Measurements from ENCODE around the gene CHD2. TPM values are rescaled to one million over a fixed set of nuclear protein-coding genes. Genes with fewer than 3 reads are reported as not detected.

Gene CHD2
- total RNA-seq, 1 donor from 2014 or later = 105 TPM

GRCh38 chr15:93055211-93055610 lies 155.1 kb downstream of the CHD2 start:
- Mint-ChIP-seq H3K9me3 (ENCODE audit: unreplicated experiment) (no peaks in the 10 kb centered on the region), H3K4me1 (ENCODE audit: low read depth, unreplicated experiment) (peaks cover 4% of the 10 kb centered on the region), H3K27ac (ENCODE audit: unreplicated experiment) (no peak overlapping the region), H3K36me3 (ENCODE audit: low read depth, unreplicated experiment) (peaks cover 10% of the 10 kb centered on the region), H3K4me3 (ENCODE audit: unreplicated experiment) (no peak overlapping the region), H3K27me3 (ENCODE audit: low read depth, unreplicated experiment) (no peaks in the 10 kb centered on the region)
- H3K4me2 ChIP-seq (ENCODE audit: low read length) = no peak overlapping the region
- DNase-seq (ENCODE audit: low read depth) (no peak), FAIRE-seq (no peak)
- H3K4me1 ChIP-seq (ENCODE audit: insufficient read depth, low read length) = no peaks in the 10 kb centered on the region
- H3K27ac ChIP-seq (ENCODE audit: low read depth, low read length) = no peak overlapping the region
- H3K27me3 ChIP-seq (ENCODE audit: insufficient read depth, low read length) = peaks cover 10% of the 10 kb centered on the region
- H4K20me1 ChIP-seq (ENCODE audit: insufficient read depth, low read length) = no peaks in the 10 kb centered on the region
- no peak overlapping the region for H3K9ac ChIP-seq (ENCODE audit: low read length)
- no peaks in the 10 kb centered on the region for H3K9me3 ChIP-seq (ENCODE audit: insufficient read depth, low read depth, low read length)
- H3K36me3 ChIP-seq (ENCODE audit: insufficient read depth, low read length) = no peaks in the 10 kb centered on the region
- TF ChIP-seq EZH2 (IDR thresholded peaks at IDR 0.05; ENCODE audit: insufficient read depth, low read length) = no peak
- TF ChIP-seq, protein P1, sequence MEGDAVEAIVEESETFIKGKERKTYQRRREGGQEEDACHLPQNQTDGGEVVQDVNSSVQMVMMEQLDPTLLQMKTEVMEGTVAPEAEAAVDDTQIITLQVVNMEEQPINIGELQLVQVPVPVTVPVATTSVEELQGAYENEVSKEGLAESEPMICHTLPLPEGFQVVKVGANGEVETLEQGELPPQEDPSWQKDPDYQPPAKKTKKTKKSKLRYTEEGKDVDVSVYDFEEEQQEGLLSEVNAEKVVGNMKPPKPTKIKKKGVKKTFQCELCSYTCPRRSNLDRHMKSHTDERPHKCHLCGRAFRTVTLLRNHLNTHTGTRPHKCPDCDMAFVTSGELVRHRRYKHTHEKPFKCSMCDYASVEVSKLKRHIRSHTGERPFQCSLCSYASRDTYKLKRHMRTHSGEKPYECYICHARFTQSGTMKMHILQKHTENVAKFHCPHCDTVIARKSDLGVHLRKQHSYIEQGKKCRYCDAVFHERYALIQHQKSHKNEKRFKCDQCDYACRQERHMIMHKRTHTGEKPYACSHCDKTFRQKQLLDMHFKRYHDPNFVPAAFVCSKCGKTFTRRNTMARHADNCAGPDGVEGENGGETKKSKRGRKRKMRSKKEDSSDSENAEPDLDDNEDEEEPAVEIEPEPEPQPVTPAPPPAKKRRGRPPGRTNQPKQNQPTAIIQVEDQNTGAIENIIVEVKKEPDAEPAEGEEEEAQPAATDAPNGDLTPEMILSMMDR (IDR thresholded peaks at IDR 0.05; ENCODE audit: insufficient read depth, low read depth, low read length) = no peak
- H3K4me3 ChIP-seq (ENCODE audit: insufficient read depth, low read depth, low read length) = no peak overlapping the region
- no peak overlapping the region for H2AFZ ChIP-seq (ENCODE audit: low read depth, low read length)
- no peaks in the 10 kb centered on the region for H3K79me2 ChIP-seq (ENCODE audit: insufficient read depth, low read length)

- Mint-ChIP-seq H3K9me3 (ENCODE audit: unreplicated experiment) (no peaks in the 10 kb centered on the region), H3K4me3 (ENCODE audit: unreplicated experiment) (no peak overlapping the region), H3K27ac (ENCODE audit: unreplicated experiment) (no peak overlapping the region), H3K4me1 (ENCODE audit: low read depth, unreplicated experiment) (peaks cover 6% of the 10 kb centered on the region), H3K36me3 (ENCODE audit: low read depth, unreplicated experiment) (peaks cover 10% of the 10 kb centered on the region), H3K27me3 (ENCODE audit: low read depth, unreplicated experiment) (no peaks in the 10 kb centered on the region)
- no peaks in the 10 kb centered on the region for H3K4me1 ChIP-seq (ENCODE audit: insufficient read depth, low read length)
- no peak overlapping the region for H3K4me3 ChIP-seq (ENCODE audit: insufficient read depth, low read depth, low read length)
- H3K27me3 ChIP-seq (ENCODE audit: insufficient read depth, low read length) = peaks cover 17% of the 10 kb centered on the region
- no peaks in the 10 kb centered on the region for H3K36me3 ChIP-seq (ENCODE audit: insufficient read depth, low read length)
- no peak overlapping the region for H3K4me2 ChIP-seq (ENCODE audit: low read length)
- no peak for FAIRE-seq
- no peak for TF ChIP-seq EZH2 (IDR thresholded peaks at IDR 0.05; ENCODE audit: insufficient read depth, low read length)
- TF ChIP-seq, protein P1 (IDR thresholded peaks at IDR 0.05; ENCODE audit: insufficient read depth, low read depth, low read length) = no peak
- H3K27ac ChIP-seq (ENCODE audit: low read depth, low read length) = no peak overlapping the region
- H2AFZ ChIP-seq (ENCODE audit: low read depth, low read length) = no peak overlapping the region
- DNase-seq (ENCODE audit: low read depth) = no peak
- no peak overlapping the region for H3K9ac ChIP-seq (ENCODE audit: low read length)
- H3K79me2 ChIP-seq (ENCODE audit: insufficient read depth, low read length) = no peaks in the 10 kb centered on the region
- H3K9me3 ChIP-seq (ENCODE audit: insufficient read depth, low read depth, low read length) = no peaks in the 10 kb centered on the region
- no peaks in the 10 kb centered on the region for H4K20me1 ChIP-seq (ENCODE audit: insufficient read depth, low read length)
Observed at GRCh38 chr15:93056836-93057235, 156.7 kb downstream of the CHD2 start.

GRCh38 chr15:93057618-93058017 lies 157.5 kb downstream of the CHD2 start:
- H4K20me1 ChIP-seq (ENCODE audit: insufficient read depth, low read length) = no peaks in the 10 kb centered on the region
- FAIRE-seq (no peak), DNase-seq (ENCODE audit: low read depth) (no peak)
- no peaks in the 10 kb centered on the region for H3K9me3 Mint-ChIP-seq (ENCODE audit: unreplicated experiment)
- no peaks in the 10 kb centered on the region for H3K27me3 Mint-ChIP-seq (ENCODE audit: low read depth, unreplicated experiment)
- peaks cover 18% of the 10 kb centered on the region for H3K27me3 ChIP-seq (ENCODE audit: insufficient read depth, low read length)
- no peaks in the 10 kb centered on the region for H3K36me3 ChIP-seq (ENCODE audit: insufficient read depth, low read length)
- H3K27ac ChIP-seq (ENCODE audit: low read depth, low read length) = no peak overlapping the region
- H3K4me1 Mint-ChIP-seq (ENCODE audit: low read depth, unreplicated experiment) = peaks cover 8% of the 10 kb centered on the region
- no peak overlapping the region for H2AFZ ChIP-seq (ENCODE audit: low read depth, low read length)
- no peaks in the 10 kb centered on the region for H3K9me3 ChIP-seq (ENCODE audit: insufficient read depth, low read depth, low read length)
- no peaks in the 10 kb centered on the region for H3K4me1 ChIP-seq (ENCODE audit: insufficient read depth, low read length)
- no peak overlapping the region for H3K4me3 ChIP-seq (ENCODE audit: insufficient read depth, low read depth, low read length)
- TF ChIP-seq, protein P1 (IDR thresholded peaks at IDR 0.05; ENCODE audit: insufficient read depth, low read depth, low read length) = no peak
- no peak for TF ChIP-seq EZH2 (IDR thresholded peaks at IDR 0.05; ENCODE audit: insufficient read depth, low read length)
- H3K36me3 Mint-ChIP-seq (ENCODE audit: low read depth, unreplicated experiment) = peaks cover 10% of the 10 kb centered on the region
- no peak overlapping the region for H3K4me3 Mint-ChIP-seq (ENCODE audit: unreplicated experiment)
- H3K27ac Mint-ChIP-seq (ENCODE audit: unreplicated experiment) = no peak overlapping the region
- no peaks in the 10 kb centered on the region for H3K79me2 ChIP-seq (ENCODE audit: insufficient read depth, low read length)
- no peak overlapping the region for H3K9ac ChIP-seq (ENCODE audit: low read length)
- H3K4me2 ChIP-seq (ENCODE audit: low read length) = no peak overlapping the region

Data from astrocyte (in vitro differentiated cells and primary cell).